ENCODE measurements around the gene PTCRA. TPM values are rescaled to one million over a fixed set of nuclear protein-coding genes. Genes with fewer than 3 reads are reported as not detected.

PTCRA gene, protein sequence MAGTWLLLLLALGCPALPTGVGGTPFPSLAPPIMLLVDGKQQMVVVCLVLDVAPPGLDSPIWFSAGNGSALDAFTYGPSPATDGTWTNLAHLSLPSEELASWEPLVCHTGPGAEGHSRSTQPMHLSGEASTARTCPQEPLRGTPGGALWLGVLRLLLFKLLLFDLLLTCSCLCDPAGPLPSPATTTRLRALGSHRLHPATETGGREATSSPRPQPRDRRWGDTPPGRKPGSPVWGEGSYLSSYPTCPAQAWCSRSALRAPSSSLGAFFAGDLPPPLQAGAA
- not detected in 2 replicates for total RNA-seq (2014; rRNA removed; shearing (Covaris generic))

GRCh38 chr6:42915732-42916131 lies at the start of gene PTCRA:
PTCRA (plus strand) TSS chr6:42916053; CDS start chr6:42916070, 17 bp downstream.

GRCh38 chr6:42879372-42880239 lies 36.2 kb upstream of the PTCRA start, which contains the start of gene RPL7L1:
RPL7L1 (plus strand) TSS chr6:42879616; CDS start chr6:42879911, 295 bp downstream.

DNA sequence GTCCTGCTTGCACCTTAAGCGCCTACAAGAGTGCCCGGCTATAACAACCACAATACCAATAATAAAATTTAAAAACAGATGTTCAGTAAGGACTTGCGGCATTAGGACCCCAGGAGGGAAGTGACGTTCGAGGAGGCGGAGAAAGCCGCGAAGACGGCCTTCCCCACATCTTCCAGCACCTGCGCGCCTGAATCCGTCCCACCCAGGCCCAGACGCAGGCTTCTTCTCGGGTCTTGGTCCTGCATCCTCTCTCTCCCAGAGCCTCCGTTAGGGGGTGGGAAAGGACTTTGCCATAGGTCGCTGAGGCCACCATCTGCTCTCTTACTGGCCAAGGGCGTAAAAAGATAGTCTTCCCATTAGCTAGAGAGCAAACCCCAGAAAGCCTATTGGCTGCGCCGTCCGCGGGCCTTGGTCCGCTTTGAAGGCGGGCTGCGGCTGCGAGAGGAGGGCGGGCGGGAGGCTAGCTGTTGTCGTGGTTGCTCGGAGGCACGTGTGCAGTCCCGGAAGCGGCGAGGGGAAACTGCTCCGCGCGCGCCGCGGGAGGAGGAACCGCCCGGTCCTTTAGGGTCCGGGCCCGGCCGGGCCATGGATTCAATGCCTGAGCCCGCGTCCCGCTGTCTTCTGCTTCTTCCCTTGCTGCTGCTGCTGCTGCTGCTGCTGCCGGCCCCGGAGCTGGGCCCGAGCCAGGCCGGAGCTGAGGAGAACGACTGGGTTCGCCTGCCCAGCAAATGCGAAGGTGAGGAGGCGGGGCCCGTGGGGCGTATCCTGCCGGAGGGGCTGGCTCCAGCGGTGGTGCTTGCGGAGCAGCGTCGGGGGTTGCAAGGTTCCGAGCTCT lies 13.3 kb downstream of the PTCRA start, which contains the start of gene CNPY3:
Gene CNPY3, plus strand, starts transcription at position 495 of the 835 bp plus-strand sequence. Its CDS starts 91 bp downstream, at position 586.

GRCh38 chr6:42960243-42961019 lies 44.6 kb downstream of the PTCRA start, which contains the start of gene GNMT:
GNMT (plus strand) TSS chr6:42960754; CDS start chr6:42960768, 14 bp downstream.

Other genes starting within 250 kb of the PTCRA start
- gene PRPH2, start 193.5 kb upstream of the PTCRA start, total RNA-seq (2014; rRNA removed; shearing (Covaris generic)), result not detected in 2 replicates
- 25.5 and 29.7 TPM in 2 replicates for gene TBCC, start 169.9 kb upstream of the PTCRA start, total RNA-seq (2014; rRNA removed; shearing (Covaris generic))
- gene BICRAL, start 134.0 kb upstream of the PTCRA start, total RNA-seq (2014; rRNA removed; shearing (Covaris generic)), result 3.0 TPM in 2 replicates
- gene RPL7L1, start 36.4 kb upstream of the PTCRA start, total RNA-seq (2014; rRNA removed; shearing (Covaris generic)), result 75.3 and 93.5 TPM in 2 replicates
- 29.9 and 34.0 TPM in 2 replicates for gene CNPY3, start 13.4 kb downstream of the PTCRA start, total RNA-seq (2014; rRNA removed; shearing (Covaris generic))
- 0.57 TPM in 1 of 2 replicates, not detected in the other for gene GNMT, start 44.7 kb downstream of the PTCRA start, total RNA-seq (2014; rRNA removed; shearing (Covaris generic))
- gene PEX6, start 63.1 kb downstream of the PTCRA start, total RNA-seq (2014; rRNA removed; shearing (Covaris generic)), result 18.5 and 19.2 TPM in 2 replicates
- 31.0 and 34.3 TPM in 2 replicates for gene PPP2R5D, start 68.5 kb downstream of the PTCRA start, total RNA-seq (2014; rRNA removed; shearing (Covaris generic))
- 91.7 and 103 TPM in 2 replicates for gene MEA1, start 97.9 kb downstream of the PTCRA start, total RNA-seq (2014; rRNA removed; shearing (Covaris generic))
- gene KLHDC3, start 98.2 kb downstream of the PTCRA start, total RNA-seq (2014; rRNA removed; shearing (Covaris generic)), result 63.1 and 65.0 TPM in 2 replicates
- 87.4 and 101 TPM in 2 replicates for gene RRP36, start 105.6 kb downstream of the PTCRA start, total RNA-seq (2014; rRNA removed; shearing (Covaris generic))
- 22.7 and 24.6 TPM in 2 replicates for gene CUL7, start 137.8 kb downstream of the PTCRA start, total RNA-seq (2014; rRNA removed; shearing (Covaris generic))
- 31.0 and 31.2 TPM in 2 replicates for gene MRPL2, start 143.4 kb downstream of the PTCRA start, total RNA-seq (2014; rRNA removed; shearing (Covaris generic))
- 17.4 and 17.9 TPM in 2 replicates for gene KLC4, start 143.6 kb downstream of the PTCRA start, total RNA-seq (2014; rRNA removed; shearing (Covaris generic))
- gene PTK7, start 160.3 kb downstream of the PTCRA start, total RNA-seq (2014; rRNA removed; shearing (Covaris generic)), result 25.7 and 27.3 TPM in 2 replicates

Data from A375 (cell line).